GM18508 (cell line): Measurements from ENCODE around the gene BASP1.

Source experiments
- ATAC-seq: cut with Tn5 transposase; IDR thresholded peaks from one replicate; pipeline ENCODE4 v1.9.1; 2021; ENCODE audit warnings: moderate number of reproducible peaks; ENCODE audit not compliant: insufficient read depth, unreplicated experiment

BASP1 gene

GRCh38 chr5:17221843-17222636 lies 4.6 kb downstream of the BASP1 start:
- no peak for ATAC-seq

GRCh38 chr5:17222664-17223063 lies 5.2 kb downstream of the BASP1 start:
- ATAC-seq = no peak

- ATAC-seq = peak; percentile 32
Measured at GRCh38 chr5:17223367-17224185, 6.1 kb downstream of the BASP1 start.

GRCh38 chr5:17224858-17225511 lies 7.6 kb downstream of the BASP1 start:
- ATAC-seq = peak; percentile 50

- ATAC-seq = no peak
Measured at GRCh38 chr5:17225520-17225919, 8.1 kb downstream of the BASP1 start.

- ATAC-seq = no peak
Measured at GRCh38 chr5:17227868-17228267, 10.4 kb downstream of the BASP1 start.

- ATAC-seq = peak; percentile 41
Measured at GRCh38 chr5:17228821-17229291, 11.4 kb downstream of the BASP1 start.

- ATAC-seq = peak; percentile 26
Measured at GRCh38 chr5:17229313-17229712, 11.9 kb downstream of the BASP1 start.

GRCh38 chr5:17230191-17230590 lies 12.8 kb downstream of the BASP1 start:
- ATAC-seq = no peak

- ATAC-seq = no peak
Measured at GRCh38 chr5:17230808-17231525, 13.5 kb downstream of the BASP1 start.

GRCh38 chr5:17232405-17232804 lies 15.0 kb downstream of the BASP1 start:
- ATAC-seq = no peak

- ATAC-seq = no peak
Measured at GRCh38 chr5:17233488-17233887, 16.1 kb downstream of the BASP1 start.

GRCh38 chr5:17234374-17234773 lies 16.9 kb downstream of the BASP1 start:
- no peak for ATAC-seq

- no peak for ATAC-seq
Measured at GRCh38 chr5:17235731-17236330, 18.4 kb downstream of the BASP1 start.

- no peak for ATAC-seq
Measured at GRCh38 chr5:17238521-17239041, 21.1 kb downstream of the BASP1 start.

- no peak for ATAC-seq
Measured at GRCh38 chr5:17239953-17240352, 22.5 kb downstream of the BASP1 start.

GRCh38 chr5:17240487-17240886 lies 23.1 kb downstream of the BASP1 start:
- no peak for ATAC-seq

- ATAC-seq = no peak
Measured at GRCh38 chr5:17241635-17242034, 24.2 kb downstream of the BASP1 start.

GRCh38 chr5:17243287-17244063 lies 26.0 kb downstream of the BASP1 start:
- no peak for ATAC-seq
